ENCODE data around the gene M1AP.

Gene M1AP

GRCh38 chr2:74583504-74583903 is 64.6 kb downstream of the M1AP start:
- no peak for DNase-seq (ENCODE audit: low read depth, low spot score)
- TF ChIP-seq EZH2 (IDR thresholded peaks at IDR 0.05) (no peak), POLR2AphosphoS5 (IDR thresholded peaks at IDR 0.05; ENCODE audit: borderline replicate concordance, low read depth, low read length) (no peak), FOXP2 (optimal IDR thresholded peaks at IDR 0.05; ENCODE audit: control extremely low read depth, extremely low read length, insufficient read depth) (no peak)
- H3K4me3 ChIP-seq: no peak overlapping the region
- peak overlapping the region; percentile 12; the same call in 1 of the 2 replicates for H3K27ac ChIP-seq
- H3K36me3 ChIP-seq (ENCODE audit: insufficient read depth, low read length): no peaks in the 10 kb centered on the region
- H3K9ac ChIP-seq (ENCODE audit: insufficient read length): no peak overlapping the region
- no peaks in the 10 kb centered on the region for H3K9me3 ChIP-seq (ENCODE audit: low read depth, low read length)

- Histone ChIP-seq H3K36me3 (ENCODE audit: insufficient read depth, low read length) (no peaks in the 10 kb centered on the region), H3K27ac (no peak overlapping the region), H3K4me3 (no peak overlapping the region), H3K9ac (ENCODE audit: insufficient read length) (no peak overlapping the region), H3K9me3 (ENCODE audit: low read depth, low read length) (no peaks in the 10 kb centered on the region)
- TF ChIP-seq EZH2 (IDR thresholded peaks at IDR 0.05) (no peak), POLR2AphosphoS5 (IDR thresholded peaks at IDR 0.05; ENCODE audit: borderline replicate concordance, low read depth, low read length) (no peak), FOXP2 (optimal IDR thresholded peaks at IDR 0.05; ENCODE audit: control extremely low read depth, extremely low read length, insufficient read depth) (no peak)
- no peak for DNase-seq (ENCODE audit: low read depth, low spot score)
Measured at GRCh38 chr2:74582184-74582583, 65.9 kb downstream of the M1AP start.

DNA sequence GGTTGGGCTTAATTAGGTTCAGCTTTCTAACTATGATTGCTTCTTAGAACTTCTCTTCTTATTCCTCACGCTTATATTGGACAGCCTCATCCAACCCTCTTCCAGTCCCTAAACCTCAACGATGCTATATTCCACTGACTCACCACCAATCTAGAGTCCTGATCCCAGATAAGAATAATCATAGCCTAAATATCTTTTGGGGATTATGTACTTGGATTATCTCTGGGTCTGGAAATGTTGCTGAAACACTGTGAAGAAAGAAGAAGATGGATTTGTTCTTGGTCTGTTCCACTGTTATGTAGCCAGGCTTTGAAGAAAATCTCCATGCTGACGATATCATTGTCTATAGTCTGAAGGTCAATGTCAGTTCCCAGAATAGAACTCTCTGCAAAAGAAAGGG is 66.7 kb downstream of the M1AP start:
- DNase-seq (ENCODE audit: low read depth, low spot score): no peak
- no peaks in the 10 kb centered on the region for H3K36me3 ChIP-seq (ENCODE audit: insufficient read depth, low read length)
- H3K9ac ChIP-seq (ENCODE audit: insufficient read length): no peak overlapping the region
- H3K27ac ChIP-seq: no peak overlapping the region
- TF ChIP-seq FOXP2 (optimal IDR thresholded peaks at IDR 0.05; ENCODE audit: control extremely low read depth, extremely low read length, insufficient read depth): no peak
- H3K9me3 ChIP-seq (ENCODE audit: low read depth, low read length): no peaks in the 10 kb centered on the region
- H3K4me3 ChIP-seq: no peak overlapping the region

- no peak for DNase-seq (ENCODE audit: low read depth, low spot score)
- no peaks in the 10 kb centered on the region for H3K9me3 ChIP-seq (ENCODE audit: low read depth, low read length)
- H3K4me3 ChIP-seq: no peak overlapping the region
- no peak overlapping the region for H3K9ac ChIP-seq (ENCODE audit: insufficient read length)
- H3K27ac ChIP-seq: no peak overlapping the region
- H3K36me3 ChIP-seq (ENCODE audit: insufficient read depth, low read length): no peaks in the 10 kb centered on the region
- TF ChIP-seq FOXP2 (optimal IDR thresholded peaks at IDR 0.05; ENCODE audit: control extremely low read depth, extremely low read length, insufficient read depth) (no peak), EZH2 (IDR thresholded peaks at IDR 0.05) (no peak), POLR2AphosphoS5 (IDR thresholded peaks at IDR 0.05; ENCODE audit: borderline replicate concordance, low read depth, low read length) (no peak)
Measured at GRCh38 chr2:74578408-74578807, 69.7 kb downstream of the M1AP start.

DNA sequence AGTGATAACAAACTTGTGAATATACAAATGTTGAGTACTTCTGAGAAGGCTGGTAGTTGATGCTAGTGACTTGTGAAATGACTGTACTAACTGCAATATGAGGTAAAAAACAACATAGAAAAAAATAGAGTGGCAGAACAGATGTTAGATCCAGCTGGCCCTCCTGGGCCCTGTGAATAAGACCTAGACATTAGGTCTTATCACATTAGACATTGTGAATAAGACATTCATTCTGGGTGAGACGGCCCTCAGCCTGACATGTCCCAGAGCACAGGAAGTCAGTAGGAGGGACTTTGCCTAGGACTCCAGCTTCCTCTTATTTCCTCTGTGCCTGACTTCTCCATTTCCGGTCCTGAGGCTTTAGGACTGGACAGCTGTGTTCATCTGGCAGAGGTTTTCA is 70.7 kb downstream of the M1AP start:
- DNase-seq (ENCODE audit: low read depth, low spot score): no peak
- no peaks in the 10 kb centered on the region for H3K9me3 ChIP-seq (ENCODE audit: low read depth, low read length)
- no peaks in the 10 kb centered on the region for H3K36me3 ChIP-seq (ENCODE audit: insufficient read depth, low read length)
- TF ChIP-seq POLR2AphosphoS5 (IDR thresholded peaks at IDR 0.05; ENCODE audit: borderline replicate concordance, low read depth, low read length) (no peak), FOXP2 (optimal IDR thresholded peaks at IDR 0.05; ENCODE audit: control extremely low read depth, extremely low read length, insufficient read depth) (no peak), EZH2 (IDR thresholded peaks at IDR 0.05) (no peak)
- H3K4me3 ChIP-seq: no peak overlapping the region
- no peak overlapping the region for H3K9ac ChIP-seq (ENCODE audit: insufficient read length)
- H3K27ac ChIP-seq: no peak overlapping the region

DNA sequence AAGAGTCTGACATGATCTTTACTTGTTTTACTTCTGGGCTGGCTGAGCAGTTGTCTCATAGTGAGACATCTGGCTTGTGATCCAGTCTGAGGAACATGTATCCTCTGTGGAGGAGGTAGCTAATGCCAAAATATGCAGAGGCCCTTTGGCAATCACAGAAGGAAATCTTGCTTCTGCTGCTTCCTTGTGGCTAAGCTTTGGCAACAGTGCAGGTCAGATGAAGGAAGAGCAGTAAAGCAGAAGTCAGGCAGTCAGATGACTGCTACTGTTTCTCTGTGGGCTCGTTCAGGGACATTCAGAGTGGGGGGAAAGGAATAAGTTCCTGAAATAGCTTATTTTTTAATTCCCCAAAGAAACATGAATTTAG is 71.3 kb downstream of the M1AP start:
- no peak for DNase-seq (ENCODE audit: low read depth, low spot score)
- H3K4me3 ChIP-seq: no peak overlapping the region
- no peak overlapping the region for H3K9ac ChIP-seq (ENCODE audit: insufficient read length)
- no peaks in the 10 kb centered on the region for H3K9me3 ChIP-seq (ENCODE audit: low read depth, low read length)
- no peaks in the 10 kb centered on the region for H3K36me3 ChIP-seq (ENCODE audit: insufficient read depth, low read length)
- no peak overlapping the region for H3K27ac ChIP-seq
- TF ChIP-seq EZH2 (IDR thresholded peaks at IDR 0.05) (no peak), FOXP2 (optimal IDR thresholded peaks at IDR 0.05; ENCODE audit: control extremely low read depth, extremely low read length, insufficient read depth) (no peak), POLR2AphosphoS5 (IDR thresholded peaks at IDR 0.05; ENCODE audit: borderline replicate concordance, low read depth, low read length) (no peak)

- H3K27ac ChIP-seq: no peak overlapping the region
Measured at GRCh38 chr2:74576211-74576862, 71.8 kb downstream of the M1AP start.

DNA sequence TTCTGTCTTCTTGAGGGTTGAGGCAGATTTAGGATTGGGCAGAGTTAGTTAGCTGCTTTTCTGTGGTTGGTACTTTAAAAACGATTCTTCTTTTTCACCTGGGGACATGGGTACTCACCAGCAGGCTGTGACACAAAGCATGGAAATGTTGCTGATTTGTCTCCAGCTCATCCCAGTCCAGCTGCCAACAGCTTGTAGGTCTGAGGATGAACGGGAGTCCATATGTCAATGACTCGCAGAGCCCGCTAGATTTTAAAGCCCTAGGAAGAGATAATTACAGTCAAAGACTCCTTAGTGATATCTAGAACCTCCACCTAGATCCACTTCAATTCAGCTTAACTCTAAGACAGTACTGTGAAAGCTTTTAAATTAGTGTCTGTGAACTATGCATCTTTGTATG is 72.8 kb downstream of the M1AP start:
- Histone ChIP-seq H3K27ac (no peak overlapping the region), H3K9ac (ENCODE audit: insufficient read length) (no peak overlapping the region), H3K36me3 (ENCODE audit: insufficient read depth, low read length) (no peaks in the 10 kb centered on the region), H3K9me3 (ENCODE audit: low read depth, low read length) (no peaks in the 10 kb centered on the region), H3K4me3 (no peak overlapping the region)
- TF ChIP-seq FOXP2 (optimal IDR thresholded peaks at IDR 0.05; ENCODE audit: control extremely low read depth, extremely low read length, insufficient read depth) (no peak), POLR2AphosphoS5 (IDR thresholded peaks at IDR 0.05; ENCODE audit: borderline replicate concordance, low read depth, low read length) (no peak), EZH2 (IDR thresholded peaks at IDR 0.05) (no peak)
- DNase-seq (ENCODE audit: low read depth, low spot score): no peak

More at GRCh38 chr2:74576211-74576862, 71.8 kb downstream of the M1AP start:
- no peak for DNase-seq (ENCODE audit: low read depth, low spot score)
- no peaks in the 10 kb centered on the region for H3K36me3 ChIP-seq (ENCODE audit: insufficient read depth, low read length)
- no peaks in the 10 kb centered on the region for H3K9me3 ChIP-seq (ENCODE audit: low read depth, low read length)
- TF ChIP-seq EZH2 (IDR thresholded peaks at IDR 0.05): no peak
- TF ChIP-seq FOXP2 (optimal IDR thresholded peaks at IDR 0.05; ENCODE audit: control extremely low read depth, extremely low read length, insufficient read depth): no peak
- no peak for TF ChIP-seq POLR2AphosphoS5 (IDR thresholded peaks at IDR 0.05; ENCODE audit: borderline replicate concordance, low read depth, low read length)
- H3K4me3 ChIP-seq: no peak overlapping the region
- no peak overlapping the region for H3K9ac ChIP-seq (ENCODE audit: insufficient read length)
